ENCODE data around the gene DNASE1L3.

The DNASE1L3 gene

GRCh38 chr3:58167431-58168351 lies 43.1 kb downstream of the DNASE1L3 start:
- no peak for TF ChIP-seq EZH2 (IDR thresholded peaks at IDR 0.05)
- no peak for TF ChIP-seq FOXP2 (optimal IDR thresholded peaks at IDR 0.05; ENCODE audit: control extremely low read depth, extremely low read length, insufficient read depth)
- no peak for TF ChIP-seq POLR2AphosphoS5 (IDR thresholded peaks at IDR 0.05; ENCODE audit: borderline replicate concordance, low read depth, low read length)
- no peaks in the 10 kb centered on the region; the same call in 1 of the 2 replicates for H3K36me3 ChIP-seq (ENCODE audit: insufficient read depth, low read length)
- DNase-seq (ENCODE audit: low read depth, low spot score): no peak
- H3K9me3 ChIP-seq (ENCODE audit: low read depth, low read length): no peaks in the 10 kb centered on the region
- H3K4me3 ChIP-seq: no peak overlapping the region
- no peak overlapping the region for H3K9ac ChIP-seq (ENCODE audit: insufficient read length)
- H3K27ac ChIP-seq: no peak overlapping the region

DNA sequence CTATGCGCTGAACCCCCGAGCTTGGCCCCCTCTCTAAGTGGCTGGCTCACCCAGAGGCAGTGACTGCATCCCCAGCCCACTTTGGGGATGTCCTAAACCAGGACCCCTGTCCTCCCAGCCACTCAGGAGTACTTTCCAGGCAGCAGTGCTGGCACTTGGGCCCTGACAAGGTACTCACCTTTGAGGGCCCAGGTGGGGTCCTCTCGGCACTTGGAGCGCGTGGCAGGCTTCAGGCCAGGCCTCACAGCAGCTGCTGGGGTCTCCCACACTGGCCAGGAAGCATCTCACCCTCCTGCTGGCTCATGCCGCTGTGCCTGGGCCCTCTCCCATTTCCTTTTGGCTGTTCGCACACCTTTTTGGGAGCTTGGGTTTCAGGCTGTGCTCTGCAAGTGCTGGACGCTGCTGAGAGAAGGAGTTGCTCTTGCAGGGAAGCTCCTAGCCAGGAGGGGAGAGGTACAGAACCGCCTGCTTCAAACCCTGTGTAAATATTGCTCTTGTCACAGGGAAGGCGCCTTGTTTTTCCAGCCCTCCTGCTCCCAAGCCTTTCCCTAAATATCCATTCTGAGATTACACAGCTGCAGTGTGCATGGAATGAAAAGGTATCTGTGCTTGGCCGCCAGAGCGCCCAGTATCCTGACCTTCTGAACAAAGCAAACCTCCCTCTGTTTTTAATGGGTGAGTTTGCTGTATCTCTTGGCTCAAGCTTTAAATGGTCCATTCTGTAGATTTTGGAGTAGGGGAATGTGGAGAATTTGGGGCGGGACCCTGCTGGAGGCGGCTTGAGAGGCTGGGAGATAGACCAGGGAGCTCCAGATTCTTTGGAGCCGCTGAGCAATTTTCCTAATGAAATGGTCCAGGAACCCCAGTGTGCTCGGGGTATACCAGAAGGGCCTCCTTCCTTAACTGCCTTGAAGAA lies 45.6 kb downstream of the DNASE1L3 start:
- H3K4me3 ChIP-seq: no peak overlapping the region
- no peaks in the 10 kb centered on the region; the same call in 1 of the 2 replicates for H3K36me3 ChIP-seq (ENCODE audit: insufficient read depth, low read length)
- H3K9me3 ChIP-seq (ENCODE audit: low read depth, low read length): no peaks in the 10 kb centered on the region
- no peak overlapping the region for H3K9ac ChIP-seq (ENCODE audit: insufficient read length)
- TF ChIP-seq POLR2AphosphoS5 (IDR thresholded peaks at IDR 0.05; ENCODE audit: borderline replicate concordance, low read depth, low read length) (no peak), EZH2 (IDR thresholded peaks at IDR 0.05) (no peak), FOXP2 (optimal IDR thresholded peaks at IDR 0.05; ENCODE audit: control extremely low read depth, extremely low read length, insufficient read depth) (no peak)
- no peak overlapping the region for H3K27ac ChIP-seq
- no peak for DNase-seq (ENCODE audit: low read depth, low spot score)

- no peaks in the 10 kb centered on the region; the same call in 1 of the 2 replicates for H3K36me3 ChIP-seq (ENCODE audit: insufficient read depth, low read length)
Measured at GRCh38 chr3:58164199-58164879, 46.4 kb downstream of the DNASE1L3 start.

GRCh38 chr3:58163234-58163633 lies 47.5 kb downstream of the DNASE1L3 start:
- no peaks in the 10 kb centered on the region; the same call in 1 of the 2 replicates for H3K36me3 ChIP-seq (ENCODE audit: insufficient read depth, low read length)
- TF ChIP-seq POLR2AphosphoS5 (IDR thresholded peaks at IDR 0.05; ENCODE audit: borderline replicate concordance, low read depth, low read length) (no peak), FOXP2 (optimal IDR thresholded peaks at IDR 0.05; ENCODE audit: control extremely low read depth, extremely low read length, insufficient read depth) (no peak), EZH2 (IDR thresholded peaks at IDR 0.05) (no peak)
- H3K9ac ChIP-seq (ENCODE audit: insufficient read length): no peak overlapping the region
- no peaks in the 10 kb centered on the region for H3K9me3 ChIP-seq (ENCODE audit: low read depth, low read length)
- no peak overlapping the region for H3K4me3 ChIP-seq
- no peak overlapping the region for H3K27ac ChIP-seq
- no peak for DNase-seq (ENCODE audit: low read depth, low spot score)

More at GRCh38 chr3:58164199-58164879, 46.4 kb downstream of the DNASE1L3 start:
- Histone ChIP-seq H3K9ac (ENCODE audit: insufficient read length) (no peak overlapping the region), H3K27ac (no peak overlapping the region), H3K9me3 (ENCODE audit: low read depth, low read length) (no peaks in the 10 kb centered on the region), H3K4me3 (no peak overlapping the region)
- DNase-seq (ENCODE audit: low read depth, low spot score): no peak
- TF ChIP-seq FOXP2 (optimal IDR thresholded peaks at IDR 0.05; ENCODE audit: control extremely low read depth, extremely low read length, insufficient read depth) (no peak), EZH2 (IDR thresholded peaks at IDR 0.05) (no peak), POLR2AphosphoS5 (IDR thresholded peaks at IDR 0.05; ENCODE audit: borderline replicate concordance, low read depth, low read length) (no peak)

DNA sequence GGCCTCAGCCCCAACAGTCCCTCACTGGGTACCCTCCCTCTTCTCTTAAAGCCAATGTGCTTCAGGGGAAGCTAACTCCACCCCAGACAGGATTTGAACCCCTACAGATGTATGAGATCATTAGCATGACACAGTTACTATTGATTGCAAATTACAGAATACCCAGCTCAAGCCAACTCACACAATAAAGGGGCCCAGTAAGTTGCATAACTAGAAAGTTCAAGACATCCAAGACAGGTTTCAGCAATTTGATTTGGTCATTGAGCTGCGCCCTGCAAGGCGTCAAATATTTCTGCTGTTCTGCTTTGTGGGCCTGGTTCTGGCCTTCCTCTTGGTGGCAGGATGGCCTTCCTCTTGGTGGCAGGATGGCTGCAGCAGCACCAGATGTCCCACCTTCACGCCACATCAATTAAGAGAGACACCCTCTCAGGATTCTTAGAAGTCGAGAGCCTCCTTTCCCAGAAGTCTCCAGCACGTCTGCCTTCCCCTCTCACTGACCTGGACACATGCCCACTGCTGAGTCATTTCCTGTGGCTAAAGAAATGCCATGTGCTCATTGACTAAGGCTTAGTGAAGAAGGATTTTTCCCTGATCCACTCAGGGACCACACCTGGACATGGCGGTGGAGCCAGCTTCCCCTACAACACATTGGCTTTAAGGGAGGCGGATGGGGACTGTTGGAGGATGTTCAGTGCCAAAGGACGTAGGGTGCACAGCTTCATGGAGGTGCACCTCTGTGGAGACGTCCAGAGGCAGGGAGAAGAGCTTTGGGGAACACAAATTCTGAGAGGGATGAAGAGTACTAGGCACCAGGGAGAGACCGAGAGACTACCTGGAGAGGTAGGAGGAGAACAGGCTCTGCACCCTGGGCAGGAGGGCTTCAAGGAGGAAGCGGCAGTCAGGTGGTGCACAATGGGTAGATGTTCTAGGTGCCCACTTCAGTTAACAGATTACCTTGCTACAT lies 49.1 kb downstream of the DNASE1L3 start:
- DNase-seq (ENCODE audit: low read depth, low spot score): no peak
- Histone ChIP-seq H3K27ac (no peak overlapping the region), H3K9me3 (ENCODE audit: low read depth, low read length) (no peaks in the 10 kb centered on the region), H3K36me3 (ENCODE audit: insufficient read depth, low read length) (no peaks in the 10 kb centered on the region; the same call in 1 of the 2 replicates), H3K9ac (ENCODE audit: insufficient read length) (no peak overlapping the region), H3K4me3 (no peak overlapping the region)
- TF ChIP-seq FOXP2 (optimal IDR thresholded peaks at IDR 0.05; ENCODE audit: control extremely low read depth, extremely low read length, insufficient read depth) (no peak), EZH2 (IDR thresholded peaks at IDR 0.05) (no peak), POLR2AphosphoS5 (IDR thresholded peaks at IDR 0.05; ENCODE audit: borderline replicate concordance, low read depth, low read length) (no peak)

GRCh38 chr3:58160399-58160798 lies 50.4 kb downstream of the DNASE1L3 start:
- TF ChIP-seq FOXP2 (optimal IDR thresholded peaks at IDR 0.05; ENCODE audit: control extremely low read depth, extremely low read length, insufficient read depth) (no peak), EZH2 (IDR thresholded peaks at IDR 0.05) (no peak), POLR2AphosphoS5 (IDR thresholded peaks at IDR 0.05; ENCODE audit: borderline replicate concordance, low read depth, low read length) (no peak)
- Histone ChIP-seq H3K9me3 (ENCODE audit: low read depth, low read length) (no peaks in the 10 kb centered on the region), H3K4me3 (no peak overlapping the region), H3K9ac (ENCODE audit: insufficient read length) (no peak overlapping the region), H3K27ac (no peak overlapping the region), H3K36me3 (ENCODE audit: insufficient read depth, low read length) (no peaks in the 10 kb centered on the region; the same call in 1 of the 2 replicates)
- DNase-seq (ENCODE audit: low read depth, low spot score): no peak
